Brain pericyte (primary cell): Measurements from ENCODE around the gene CD209.
"Not testable (repeated sequence)": the region's sequence is repeated elsewhere in the genome, so short reads cannot be mapped to it uniquely, and the experiment has no call there.

ENCODE experiments used
- DNase-seq: peaks from one replicate; pipeline ENCODE4 v3.0.0-alpha.2; 2012; ENCODE audit warnings: low read depth, low spot score

CD209 gene

GRCh38 chr19:7746903-7747884 lies at the start of gene CD209:
Gene CD209 (minus strand): TSS chr19:7747534. CDS start chr19:7747511, 23 bp downstream.
- DNase-seq = no peak

GRCh38 chr19:7795555-7796161 lies 48.3 kb upstream of the CD209 start:
- no peak for DNase-seq

- no peak for DNase-seq
Measured at GRCh38 chr19:7793493-7793892, 46.2 kb upstream of the CD209 start.

GRCh38 chr19:7792701-7793100 lies 45.4 kb upstream of the CD209 start:
- not testable (repeated sequence) for DNase-seq

GRCh38 chr19:7792281-7792680 lies 44.9 kb upstream of the CD209 start:
- no peak for DNase-seq

- DNase-seq = no peak
Measured at GRCh38 chr19:7790416-7790815, 43.1 kb upstream of the CD209 start.

- DNase-seq = no peak
Measured at GRCh38 chr19:7789447-7789846, 42.1 kb upstream of the CD209 start.

- DNase-seq = no peak
Measured at GRCh38 chr19:7788933-7789323, 41.6 kb upstream of the CD209 start.

- no peak for DNase-seq
Measured at GRCh38 chr19:7788178-7788932, 41.0 kb upstream of the CD209 start.

GRCh38 chr19:7787602-7788177 lies 40.4 kb upstream of the CD209 start:
- no peak for DNase-seq

- DNase-seq = no peak
Measured at GRCh38 chr19:7787141-7787540, 39.8 kb upstream of the CD209 start.

GRCh38 chr19:7784856-7785255 lies 37.5 kb upstream of the CD209 start:
- DNase-seq = no peak

GRCh38 chr19:7783991-7784423 lies 36.7 kb upstream of the CD209 start:
- no peak for DNase-seq

- DNase-seq = no peak
Measured at GRCh38 chr19:7781157-7781556, 33.8 kb upstream of the CD209 start.

- DNase-seq = no peak
Measured at GRCh38 chr19:7779631-7780486, 32.5 kb upstream of the CD209 start.

- no peak for DNase-seq
Measured at GRCh38 chr19:7778081-7778480, 30.7 kb upstream of the CD209 start.

GRCh38 chr19:7775761-7776160 lies 28.4 kb upstream of the CD209 start:
- no peak for DNase-seq

- DNase-seq = no peak
Measured at GRCh38 chr19:7773841-7774240, 26.5 kb upstream of the CD209 start.

GRCh38 chr19:7772752-7773291 lies 25.5 kb upstream of the CD209 start:
- DNase-seq = no peak

GRCh38 chr19:7771072-7771471 lies 23.7 kb upstream of the CD209 start:
- DNase-seq = no peak

- DNase-seq = no peak
Measured at GRCh38 chr19:7769171-7769570, 21.8 kb upstream of the CD209 start.
